ENCODE measurements around the gene PPM1B.
A peak's percentile ranks its signal among the peaks of the same experiment; 100 is the strongest.
"Not testable (repeated sequence)": the region's sequence is repeated elsewhere in the genome, so short reads cannot be mapped to it uniquely, and the experiment has no call there.

PPM1B gene

GRCh38 chr2:44201648-44202165 lies 33.0 kb downstream of the PPM1B start:
- peak; percentile 25 for DNase-seq (ENCODE audit: low read depth)
- H3K4me3 ChIP-seq (ENCODE audit: control insufficient read depth, low read depth, low read length): no peak overlapping the region
- no peak for TF ChIP-seq CTCF (conservative IDR thresholded peaks at IDR 0.05; ENCODE audit: control insufficient read depth, insufficient read depth, low read depth, low read length)

- TF ChIP-seq CTCF (conservative IDR thresholded peaks at IDR 0.05; ENCODE audit: control insufficient read depth, insufficient read depth, low read depth, low read length): no peak
- DNase-seq (ENCODE audit: low read depth): no peak
- no peak overlapping the region for H3K4me3 ChIP-seq (ENCODE audit: control insufficient read depth, low read depth, low read length)
Measured at GRCh38 chr2:44203542-44203941, 34.9 kb downstream of the PPM1B start.

- no peak overlapping the region for H3K4me3 ChIP-seq (ENCODE audit: control insufficient read depth, low read depth, low read length)
- peak; percentile 34 for DNase-seq (ENCODE audit: low read depth)
- TF ChIP-seq CTCF (conservative IDR thresholded peaks at IDR 0.05; ENCODE audit: control insufficient read depth, insufficient read depth, low read depth, low read length): no peak
Measured at GRCh38 chr2:44205169-44205568, 36.5 kb downstream of the PPM1B start.

GRCh38 chr2:44207102-44207501 lies 38.4 kb downstream of the PPM1B start:
- DNase-seq (ENCODE audit: low read depth): no peak
- no peak overlapping the region for H3K4me3 ChIP-seq (ENCODE audit: control insufficient read depth, low read depth, low read length)
- TF ChIP-seq CTCF (conservative IDR thresholded peaks at IDR 0.05; ENCODE audit: control insufficient read depth, insufficient read depth, low read depth, low read length): no peak

- peak; percentile 7 for DNase-seq (ENCODE audit: low read depth)
- not testable (repeated sequence) for H3K4me3 ChIP-seq (ENCODE audit: control insufficient read depth, low read depth, low read length)
Measured at GRCh38 chr2:44207648-44208047, 39.0 kb downstream of the PPM1B start.

- no peak for DNase-seq (ENCODE audit: low read depth)
- TF ChIP-seq CTCF (conservative IDR thresholded peaks at IDR 0.05; ENCODE audit: control insufficient read depth, insufficient read depth, low read depth, low read length): no peak
- H3K4me3 ChIP-seq (ENCODE audit: control insufficient read depth, low read depth, low read length): no peak overlapping the region
Measured at GRCh38 chr2:44210362-44210761, 41.7 kb downstream of the PPM1B start.

- H3K4me3 ChIP-seq (ENCODE audit: control insufficient read depth, low read depth, low read length): no peak overlapping the region
- DNase-seq (ENCODE audit: low read depth): no peak
- TF ChIP-seq CTCF (conservative IDR thresholded peaks at IDR 0.05; ENCODE audit: control insufficient read depth, insufficient read depth, low read depth, low read length): no peak
Measured at GRCh38 chr2:44211183-44211582, 42.5 kb downstream of the PPM1B start.

Data from fibroblast of mammary gland (primary cell).